Loucy (cell line): ENCODE measurements around the gene CLEC16A.
"Not testable (repeated sequence)": the region's sequence is repeated elsewhere in the genome, so short reads cannot be mapped to it uniquely, and the experiment has no call there.

ENCODE experiments used
- H2AFZ ChIP-seq: fragments of 200-600 bp; sonication (generic); 2 replicates; pipeline ENCODE4 v1.6.0; 2016; ENCODE audit warnings: antibody characterized with exemption, mild to moderate bottlenecking, low read length, moderate library complexity
- H3F3A ChIP-seq: fragments of 200-600 bp; 2 replicates; pipeline ENCODE4 v1.6.0; 2016; ENCODE audit warnings: antibody characterized with exemption, low read depth, mild to moderate bottlenecking
- H3K27me3 ChIP-seq: fragments of 200-600 bp; sonication (generic); 2 replicates; pipeline ENCODE4 v1.6.1; 2014; ENCODE audit warnings: low read length, mild to moderate bottlenecking; ENCODE audit not compliant: insufficient read depth, poor library complexity, severe bottlenecking
- H3K36me3 ChIP-seq: fragments of 200-600 bp; sonication (generic); 2 replicates; pipeline ENCODE4 v1.6.1; 2016; ENCODE audit warnings: low read length; ENCODE audit not compliant: insufficient read depth
- H3K4me1 ChIP-seq: fragments of 200-600 bp; sonication (generic); 2 replicates; pipeline ENCODE4 v1.5.1; 2014; ENCODE audit warnings: low read length, mild to moderate bottlenecking; ENCODE audit not compliant: insufficient read depth, poor library complexity, severe bottlenecking
- H3K4me2 ChIP-seq: fragments of 200-600 bp; sonication (generic); 2 replicates; pipeline ENCODE4 v1.6.0; 2014; ENCODE audit warnings: antibody characterized with exemption, low read length, low read depth, mild to moderate bottlenecking; ENCODE audit not compliant: poor library complexity, severe bottlenecking
- H3K4me3 ChIP-seq: fragments of 200-600 bp; sonication (generic); 2 replicates; pipeline ENCODE4 v1.5.1; 2014; ENCODE audit warnings: low read length, mild to moderate bottlenecking, mixed read lengths; ENCODE audit not compliant: poor library complexity, severe bottlenecking
- H3K79me2 ChIP-seq: fragments of 200-600 bp; sonication (generic); 2 replicates; pipeline ENCODE4 v1.6.1; 2014; ENCODE audit warnings: low read length; ENCODE audit not compliant: insufficient read depth
- H3K9ac ChIP-seq: fragments of 200-600 bp; sonication (generic); 2 replicates; pipeline ENCODE4 v1.6.0; 2014; ENCODE audit warnings: mild to moderate bottlenecking, low read depth, low read length, moderate library complexity; ENCODE audit not compliant: poor library complexity, severe bottlenecking
- H3K9me2 ChIP-seq: fragments of 200-600 bp; sonication (generic); replicated peaks from 2 replicates; pipeline ENCODE4 v1.6.1; 2016; ENCODE audit warnings: low read depth, low read length, mixed read lengths
- H3K9me3 ChIP-seq: fragments of 200-600 bp; sonication (generic); 2 replicates; pipeline ENCODE4 v1.6.1; 2014; ENCODE audit warnings: mild to moderate bottlenecking, antibody characterized with exemption, low read length, low read depth; ENCODE audit not compliant: insufficient read depth
- H4K20me1 ChIP-seq: fragments of 200-600 bp; sonication (generic); 2 replicates; pipeline ENCODE4 v1.6.0; 2014; ENCODE audit warnings: antibody characterized with exemption, low read length, mild to moderate bottlenecking; ENCODE audit not compliant: insufficient read depth, poor library complexity, severe bottlenecking
- CTCF ChIP-seq: fragments of 200-600 bp; sonication (generic); conservative IDR thresholded peaks from 2 replicates; pipeline ENCODE4 v1.5.1; 2014; ENCODE audit warnings: mild to moderate bottlenecking, antibody characterized with exemption, low read length
- EZH2phosphoT487 ChIP-seq: fragments of 200-600 bp; IDR thresholded peaks from 2 replicates; pipeline ENCODE4 v1.6.1; 2018; ENCODE audit warnings: antibody characterized with exemption, mild to moderate bottlenecking, moderate library complexity, borderline replicate concordance

CLEC16A gene

DNA sequence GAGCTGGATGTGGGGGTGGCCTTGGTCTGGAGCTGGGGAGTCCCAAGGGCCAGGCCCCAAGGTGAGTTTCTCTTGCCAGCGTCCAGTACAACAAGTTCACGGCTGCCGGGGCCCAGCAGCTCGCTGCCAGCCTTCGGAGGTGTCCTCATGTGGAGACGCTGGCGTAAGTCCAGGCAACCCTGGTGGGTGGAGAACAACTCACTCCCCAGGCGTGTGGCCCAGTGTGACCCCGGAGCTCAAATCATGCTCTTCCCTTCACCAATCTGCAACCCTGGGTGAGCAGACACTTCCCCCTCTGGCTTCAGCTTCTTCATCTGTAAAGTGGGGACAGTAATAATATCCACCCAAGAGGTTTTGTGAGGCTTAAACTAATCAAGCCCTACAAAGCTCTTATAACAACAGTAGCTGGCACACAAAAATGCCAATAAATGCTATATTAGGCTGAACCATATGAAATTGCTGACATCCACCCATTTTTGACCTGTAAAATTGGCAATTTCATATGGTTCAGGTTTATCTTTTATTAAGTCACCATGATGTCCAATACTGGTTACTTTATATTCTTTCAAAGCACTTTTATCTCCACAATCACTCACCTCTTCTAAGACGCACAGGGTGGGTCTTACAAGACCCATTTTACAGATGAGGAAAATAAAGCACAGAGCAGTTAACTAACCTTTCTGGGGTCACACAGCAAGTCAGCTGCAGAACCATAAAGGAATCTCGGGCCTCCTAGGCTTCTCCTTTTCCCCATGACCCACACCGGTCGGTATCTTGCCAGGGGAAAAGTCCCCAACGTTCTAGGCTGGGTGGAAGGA lies 21.8 kb upstream of the CLEC16A start:
- Histone ChIP-seq H4K20me1 (no peaks in the 10 kb centered on the region), H3K9me3 (no peaks in the 10 kb centered on the region), H3K4me2 (no peak overlapping the region), H3K4me3 (no peak overlapping the region), H3K4me1 (no peaks in the 10 kb centered on the region), H3K27me3 (no peaks in the 10 kb centered on the region), H2AFZ (no peak overlapping the region), H3K36me3 (no peaks in the 10 kb centered on the region), H3F3A (no peaks in the 10 kb centered on the region), H3K79me2 (no peaks in the 10 kb centered on the region), H3K9ac (no peak overlapping the region), H3K9me2 (no peaks in the 10 kb centered on the region)
- TF ChIP-seq EZH2phosphoT487 (no peak), CTCF (no peak)

DNA sequence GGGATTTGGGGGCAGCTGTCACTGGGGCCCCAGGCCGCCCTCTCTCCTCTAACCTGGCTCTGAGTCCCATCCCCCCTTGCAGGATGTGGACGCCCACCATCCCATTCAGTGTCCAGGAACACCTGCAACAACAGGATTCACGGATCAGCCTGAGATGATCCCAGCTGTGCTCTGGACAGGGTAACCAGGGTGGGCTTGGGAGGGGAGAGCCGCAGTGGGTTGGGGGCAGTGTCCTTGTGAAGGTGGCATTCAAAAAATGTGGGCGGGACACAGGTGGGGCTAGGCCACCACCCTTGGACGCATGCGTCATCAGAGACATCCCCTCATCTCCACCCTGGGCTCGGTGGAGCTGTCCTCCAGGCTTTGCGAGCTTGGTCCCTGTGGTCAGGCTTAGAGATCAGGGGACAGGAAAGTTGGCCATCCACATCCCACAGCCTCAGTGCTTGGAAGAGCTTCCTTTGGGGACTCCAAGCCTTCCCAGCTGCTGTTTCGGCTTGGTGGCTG lies 21.2 kb upstream of the CLEC16A start:
- no peaks in the 10 kb centered on the region for H4K20me1 ChIP-seq
- no peaks in the 10 kb centered on the region for H3K27me3 ChIP-seq
- no peak overlapping the region for H3K4me3 ChIP-seq
- no peak overlapping the region for H3K9ac ChIP-seq
- no peak overlapping the region for H2AFZ ChIP-seq
- no peaks in the 10 kb centered on the region for H3F3A ChIP-seq
- no peak overlapping the region for H3K4me2 ChIP-seq
- no peak for TF ChIP-seq EZH2phosphoT487
- no peak for TF ChIP-seq CTCF
- no peaks in the 10 kb centered on the region for H3K4me1 ChIP-seq
- no peaks in the 10 kb centered on the region for H3K36me3 ChIP-seq
- H3K79me2 ChIP-seq: no peaks in the 10 kb centered on the region
- H3K9me2 ChIP-seq: no peaks in the 10 kb centered on the region
- H3K9me3 ChIP-seq: no peaks in the 10 kb centered on the region

DNA sequence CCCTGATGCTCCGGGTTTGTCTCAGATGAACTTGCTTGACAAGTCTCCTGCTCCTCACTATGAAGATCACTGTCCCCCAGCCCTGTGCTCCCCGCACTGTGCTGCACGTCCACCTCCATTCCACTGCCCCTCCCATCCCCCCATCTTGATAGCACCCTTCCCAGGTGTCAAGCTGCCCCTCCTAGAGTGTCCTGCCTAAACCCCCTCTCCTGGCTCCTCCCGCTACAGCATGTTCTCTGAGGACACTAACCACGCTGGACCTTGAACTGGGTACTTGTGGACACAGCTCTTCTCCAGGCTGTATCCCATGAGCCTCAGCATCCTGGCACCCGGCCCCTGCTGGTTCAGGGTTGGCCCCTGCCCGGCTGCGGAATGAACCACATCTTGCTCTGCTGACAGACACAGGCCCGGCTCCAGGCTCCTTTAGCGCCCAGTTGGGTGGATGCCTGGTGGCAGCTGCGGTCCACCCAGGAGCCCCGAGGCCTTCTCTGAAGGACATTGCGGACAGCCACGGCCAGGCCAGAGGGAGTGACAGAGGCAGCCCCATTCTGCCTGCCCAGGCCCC lies 20.6 kb upstream of the CLEC16A start:
- no peaks in the 10 kb centered on the region for H3K79me2 ChIP-seq
- H3K27me3 ChIP-seq: no peaks in the 10 kb centered on the region
- TF ChIP-seq CTCF: no peak
- TF ChIP-seq EZH2phosphoT487: no peak
- H4K20me1 ChIP-seq: no peaks in the 10 kb centered on the region
- H3K4me2 ChIP-seq: no peak overlapping the region
- no peaks in the 10 kb centered on the region for H3K36me3 ChIP-seq
- H3K9me2 ChIP-seq: no peaks in the 10 kb centered on the region
- no peaks in the 10 kb centered on the region for H3K4me1 ChIP-seq
- H3F3A ChIP-seq: no peaks in the 10 kb centered on the region
- H3K9ac ChIP-seq: no peak overlapping the region
- no peak overlapping the region for H3K4me3 ChIP-seq
- H3K9me3 ChIP-seq: no peaks in the 10 kb centered on the region
- no peak overlapping the region for H2AFZ ChIP-seq

- not testable (repeated sequence) for H3K36me3 ChIP-seq, H3K4me1 ChIP-seq, H3K4me2 ChIP-seq, H3K4me3 ChIP-seq, H3K79me2 ChIP-seq, H3K9me3 ChIP-seq, H3K27me3 ChIP-seq, H4K20me1 ChIP-seq, H2AFZ ChIP-seq, H3F3A ChIP-seq, H3K9me2 ChIP-seq, H3K9ac ChIP-seq
Measured at GRCh38 chr16:10925285-10925684, 19.1 kb upstream of the CLEC16A start.
